Right forelimb (tissue), 1 donor: ENCODE results near the gene VSIG10L2.
"Not testable (repeated sequence)": the region's sequence is repeated elsewhere in the genome, so short reads cannot be mapped to it uniquely, and the experiment has no call there.

Source experiments
- DNase-seq: peaks from one replicate; pipeline ENCODE4 v3.0.0-alpha.2; 2018

Gene VSIG10L2

DNA sequence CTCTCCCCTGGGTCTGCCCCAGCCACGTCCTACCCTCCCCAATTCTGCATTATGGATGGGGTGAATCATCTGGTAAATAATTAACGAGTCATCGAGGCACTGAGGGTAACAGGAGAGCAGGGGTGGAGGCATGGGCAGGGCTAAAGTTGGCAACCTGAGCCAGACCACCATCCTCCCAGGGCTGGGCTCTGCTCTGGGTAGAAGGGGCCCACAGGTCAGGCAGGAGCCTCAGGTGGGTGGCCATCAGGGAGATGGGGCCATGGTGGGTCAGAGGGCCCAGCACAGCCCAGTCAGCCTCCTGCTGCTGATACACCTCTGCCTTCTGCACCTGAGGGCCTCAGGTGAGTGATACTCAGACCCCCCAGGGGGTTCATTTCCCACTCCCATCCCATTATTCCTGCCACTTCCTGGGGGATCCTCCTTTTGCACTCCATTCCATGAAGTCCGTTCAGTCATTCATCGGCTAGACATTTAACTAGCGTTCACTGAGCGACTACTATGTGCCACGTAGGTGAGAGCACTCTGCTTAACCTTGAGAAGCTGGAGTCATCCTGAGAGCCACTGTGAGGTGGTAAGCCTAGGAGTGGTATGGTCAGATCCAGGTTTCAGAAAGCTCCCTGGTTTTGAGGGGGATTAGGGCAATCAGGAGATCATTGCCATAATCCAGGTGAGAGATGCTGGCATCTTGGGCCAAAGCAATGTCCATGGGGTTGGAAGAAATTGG, at the start of gene VSIG10L2:
Gene VSIG10L2, plus strand, starts transcription at position 248 of the 724 bp plus-strand sequence. Its CDS starts 12 bp downstream, at position 260.
- DNase-seq, result no peak

DNA sequence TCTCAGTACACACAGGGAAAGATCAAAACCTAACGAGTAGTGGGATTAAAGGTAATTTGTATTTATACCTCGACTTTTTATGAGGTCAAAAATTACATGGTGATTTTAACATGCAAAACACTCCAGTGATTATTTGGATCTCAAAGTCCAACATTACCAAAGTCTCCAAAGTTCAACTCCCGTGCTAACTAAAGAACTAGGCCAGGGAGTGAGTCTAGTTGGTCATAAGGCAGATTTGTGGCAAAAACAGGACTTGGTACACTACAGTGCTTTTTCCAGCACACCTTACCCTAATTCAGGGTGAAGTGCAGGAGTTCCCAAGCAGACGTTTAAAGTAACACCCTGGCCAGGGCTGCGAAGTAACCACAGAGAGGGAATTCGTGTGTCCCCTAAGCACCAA, 44.0 kb upstream of the VSIG10L2 start:
- DNase-seq, result no peak

DNA sequence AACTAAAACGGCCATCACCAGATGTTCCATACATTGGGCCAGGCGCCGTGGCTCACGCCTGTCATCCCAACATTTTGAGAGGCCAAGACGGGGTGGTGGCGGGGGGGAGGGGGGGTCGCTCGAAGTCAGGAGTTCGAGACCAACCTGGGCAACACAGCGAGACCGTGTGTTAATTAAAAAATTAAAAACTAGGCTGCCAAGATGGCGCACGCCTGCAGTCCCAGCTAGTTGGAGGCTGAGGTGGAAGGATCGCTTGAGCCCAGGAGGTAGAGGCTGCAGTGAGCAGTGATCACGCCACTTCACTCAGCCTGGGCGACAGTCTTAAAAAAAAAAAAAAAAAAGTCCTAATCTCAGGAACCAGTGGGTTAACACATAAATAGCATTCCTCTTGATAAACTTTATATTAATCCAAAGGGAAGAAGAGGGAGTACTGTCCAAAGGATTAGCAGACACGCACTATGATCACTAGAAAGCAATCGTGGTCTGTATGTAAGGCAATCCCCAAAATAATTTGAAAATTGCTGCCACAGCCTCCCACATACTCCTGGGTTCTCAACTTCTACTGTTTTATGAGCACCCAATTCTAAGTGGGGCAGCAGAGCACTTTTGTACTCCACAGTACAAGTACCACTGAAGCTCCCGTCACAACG, 43.4 kb upstream of the VSIG10L2 start:
- no peak for DNase-seq

DNA sequence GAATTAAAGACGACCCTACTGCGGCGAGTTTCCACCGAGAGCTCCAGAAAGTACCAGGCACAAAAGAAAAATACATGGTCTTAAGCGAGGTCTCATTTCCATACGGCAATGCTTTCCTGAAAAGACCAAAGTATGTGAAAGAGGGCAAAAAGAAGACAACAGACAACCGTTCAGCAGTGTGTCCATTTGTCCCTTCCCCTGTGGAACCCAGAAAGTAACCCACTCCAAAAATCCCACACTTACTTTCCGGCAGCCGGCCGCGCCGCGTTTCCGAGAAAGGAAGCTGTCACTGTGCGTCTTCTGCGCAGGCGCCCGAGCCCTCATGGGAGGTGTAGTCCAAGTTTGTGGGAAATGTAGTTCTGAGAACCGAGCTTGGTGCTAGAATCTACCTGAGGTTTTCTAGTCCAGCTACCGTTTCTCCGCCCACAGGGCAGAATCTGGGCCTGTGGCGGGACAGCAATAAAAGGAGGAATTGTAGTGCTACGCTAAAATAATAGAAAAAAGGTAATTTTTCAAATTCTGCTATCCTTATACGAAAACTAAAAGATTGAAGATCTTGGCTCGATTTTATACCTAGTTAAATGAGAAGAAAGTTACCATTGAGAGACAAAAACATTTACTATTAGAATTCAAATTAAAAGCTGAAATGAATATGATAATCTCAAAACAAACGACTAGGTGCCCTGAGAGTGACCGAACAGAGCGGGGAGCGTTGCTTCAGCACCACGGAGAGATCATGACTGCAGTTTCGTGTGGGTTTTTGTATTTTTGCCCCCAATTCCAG, 42.7 kb upstream of the VSIG10L2 start, which contains the start of gene PUS3:
Gene PUS3, minus strand, starts transcription at position 280 of the 784 bp plus-strand sequence. CDS start 6,922 bp downstream, outside the sequence.
- peak; percentile 91 for DNase-seq

DNA sequence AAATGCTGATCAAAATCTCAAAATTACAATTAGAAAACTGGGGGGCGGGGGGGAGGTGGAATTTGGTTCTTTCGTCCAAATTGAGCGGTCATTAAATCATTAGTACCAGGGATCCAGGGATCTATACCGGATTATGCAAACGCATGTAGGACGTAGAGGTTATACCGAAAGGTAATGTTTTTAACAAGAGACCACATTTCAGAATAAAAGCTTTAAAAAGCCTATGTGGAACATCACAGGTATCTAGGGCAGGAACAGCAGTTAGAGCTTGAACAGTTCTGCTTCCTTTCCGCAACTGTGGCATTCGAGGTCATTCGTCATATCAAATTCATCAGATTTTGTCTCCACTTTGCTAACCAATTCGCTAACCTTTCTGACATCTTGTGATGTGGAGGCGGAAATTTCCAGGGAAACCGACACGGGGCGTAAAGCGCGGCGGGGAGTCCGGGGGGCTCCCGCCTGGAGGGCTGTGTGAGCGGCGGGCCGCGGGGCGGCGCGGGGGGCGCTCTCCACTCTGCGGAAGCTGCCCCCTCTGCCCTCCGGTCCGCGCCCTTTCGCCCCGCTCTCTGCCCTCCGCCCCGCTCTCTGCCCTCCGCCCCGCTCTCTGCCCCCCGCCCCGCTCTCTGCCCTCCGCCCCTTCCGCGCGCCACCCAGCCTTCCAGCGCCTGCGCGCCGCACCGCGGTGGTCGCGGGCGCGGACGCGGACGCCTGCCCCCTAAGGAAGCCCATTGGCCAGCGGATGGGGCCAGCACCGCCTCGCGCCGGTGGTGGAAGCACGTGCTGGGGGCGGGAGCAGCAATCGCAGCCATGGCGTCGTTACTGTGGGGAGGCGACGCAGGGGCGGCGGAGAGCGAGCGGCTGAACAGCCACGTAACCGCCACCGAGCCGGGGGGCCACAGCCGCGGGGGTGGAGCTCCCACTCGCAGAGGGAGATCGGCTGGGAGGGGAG, 41.9 kb upstream of the VSIG10L2 start, which contains the start of gene DDX25:
Gene DDX25, plus strand, starts transcription at position 798 of the 949 bp plus-strand sequence. Its CDS starts 10 bp downstream, at position 808.
- no peak for DNase-seq

DNA sequence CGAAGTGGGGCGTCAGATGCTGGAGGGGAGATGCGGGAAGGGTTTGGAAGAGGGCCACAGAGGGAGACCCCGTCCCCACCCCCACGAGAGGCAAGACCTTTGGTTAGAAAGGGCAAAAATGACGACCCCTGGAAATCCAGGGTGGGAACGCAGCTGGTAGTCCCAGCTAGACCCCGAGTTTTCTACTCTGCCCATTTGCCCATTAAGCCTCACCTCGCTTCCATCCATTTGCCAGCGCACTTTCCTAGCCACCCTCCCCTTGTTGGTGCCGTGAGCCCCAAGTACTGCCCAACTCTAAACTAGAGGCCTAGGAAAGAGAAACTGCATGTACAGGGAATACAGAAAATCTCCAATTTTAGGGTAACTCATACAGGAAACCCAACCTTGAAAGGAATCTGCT, 41.2 kb upstream of the VSIG10L2 start:
- no peak for DNase-seq

DNA sequence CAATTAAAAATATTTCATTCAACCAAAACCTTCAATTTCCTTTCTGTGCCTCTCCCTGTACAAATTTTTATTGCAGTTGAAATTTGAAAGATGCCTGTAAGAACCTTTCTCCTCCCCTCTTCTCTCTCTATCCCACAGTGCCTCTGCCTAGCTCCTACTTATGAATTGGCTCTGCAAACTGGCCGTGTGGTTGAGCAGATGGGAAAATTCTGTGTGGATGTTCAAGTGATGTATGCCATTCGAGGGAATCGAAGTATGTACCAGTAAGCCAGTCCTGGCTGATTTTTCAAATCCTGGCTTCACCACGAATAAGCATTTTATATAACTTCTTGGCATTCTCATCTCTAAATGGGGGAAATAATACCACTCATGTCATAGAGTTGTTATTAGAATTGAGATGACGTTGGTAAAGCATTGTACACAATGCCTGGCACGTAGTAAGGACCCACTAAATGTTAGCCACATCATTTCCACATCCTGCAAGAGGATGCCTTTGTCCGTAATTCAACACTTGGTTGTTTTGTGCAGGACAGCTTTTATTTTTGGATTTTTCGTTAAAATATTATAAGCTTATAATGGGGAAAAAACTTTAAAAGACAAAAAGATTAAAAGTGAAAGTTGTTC, 35.5 kb upstream of the VSIG10L2 start:
- no peak for DNase-seq

DNA sequence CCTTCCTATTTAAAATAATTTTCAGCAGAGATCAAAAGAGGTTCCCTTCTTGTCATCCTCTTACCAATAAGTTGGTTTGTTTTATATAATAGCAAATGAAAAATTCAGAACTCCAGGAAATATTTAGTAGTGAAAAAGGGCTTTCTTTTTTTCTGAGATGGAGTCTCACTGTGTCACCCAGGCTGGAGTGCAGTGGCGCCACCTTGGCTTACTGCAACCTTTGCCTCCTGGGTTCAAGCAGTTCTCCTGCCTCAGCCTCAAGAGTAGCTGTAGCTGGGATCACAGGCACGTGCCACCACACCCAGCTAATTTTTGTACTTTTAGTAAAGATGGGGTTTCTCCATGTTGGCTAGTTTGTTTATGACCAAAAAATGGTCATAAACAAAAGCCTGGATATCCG, 31.2 kb upstream of the VSIG10L2 start:
- not testable (repeated sequence) for DNase-seq

DNA sequence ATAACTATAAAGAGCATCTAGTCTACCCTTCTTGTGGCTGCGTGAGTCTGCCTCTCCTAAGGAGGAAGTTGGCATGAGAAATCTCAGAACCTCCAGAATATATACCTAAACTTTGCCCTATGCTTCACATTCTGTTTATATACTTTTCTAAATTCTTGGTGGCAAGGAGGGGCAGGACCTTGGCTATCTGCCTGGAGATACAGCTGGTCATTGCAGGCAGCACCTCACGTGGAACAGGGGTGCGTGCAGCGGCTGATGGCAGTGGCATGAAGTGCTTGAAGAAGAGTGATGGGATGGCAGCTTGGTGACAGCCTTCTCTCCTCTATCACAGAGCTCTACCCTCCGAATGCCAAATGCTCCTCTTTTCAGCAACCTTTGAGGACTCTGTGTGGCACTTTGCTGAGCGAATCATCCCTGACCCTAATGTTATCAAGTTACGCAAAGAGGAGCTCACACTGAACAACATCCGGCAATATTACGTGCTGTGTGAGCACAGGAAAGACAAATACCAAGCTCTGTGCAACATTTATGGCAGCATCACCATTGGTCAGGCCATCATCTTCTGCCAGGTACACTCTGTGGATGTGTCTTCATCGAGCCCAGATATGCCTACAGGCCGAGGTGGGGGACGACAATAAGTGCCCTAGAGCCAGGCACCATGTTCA, 29.0 kb upstream of the VSIG10L2 start:
- DNase-seq, result no peak

DNA sequence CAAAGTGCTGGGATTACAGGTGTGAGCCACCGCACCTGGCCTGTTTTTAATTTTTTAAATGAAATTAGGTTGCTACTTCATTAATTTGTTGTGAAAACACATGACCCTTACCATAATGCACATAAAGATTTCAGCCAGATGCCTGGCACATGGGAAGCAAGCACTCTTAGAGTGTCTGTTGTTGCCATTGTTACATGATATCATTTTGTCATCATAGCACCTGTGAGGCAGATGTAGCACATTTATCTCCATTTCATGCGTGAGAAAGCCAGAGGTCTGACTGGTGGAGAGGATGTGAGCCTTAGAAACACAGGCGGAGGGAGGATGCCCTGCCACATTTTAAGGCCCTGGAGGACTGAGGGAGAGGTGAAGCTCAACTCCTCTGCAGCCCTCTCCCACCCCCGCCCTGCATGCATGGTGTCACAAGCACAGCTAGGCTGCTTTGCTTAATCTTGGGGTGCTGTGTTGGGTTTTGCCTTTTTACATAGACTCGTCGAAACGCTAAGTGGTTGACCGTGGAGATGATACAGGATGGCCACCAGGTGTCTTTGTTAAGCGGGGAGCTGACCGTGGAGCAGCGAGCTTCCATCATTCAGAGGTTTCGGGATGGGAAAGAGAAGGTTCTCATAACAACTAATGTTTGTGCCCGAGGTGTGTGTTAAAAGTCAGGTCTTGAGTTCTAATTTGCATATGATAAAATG, 27.6 kb upstream of the VSIG10L2 start:
- DNase-seq, result no peak

DNA sequence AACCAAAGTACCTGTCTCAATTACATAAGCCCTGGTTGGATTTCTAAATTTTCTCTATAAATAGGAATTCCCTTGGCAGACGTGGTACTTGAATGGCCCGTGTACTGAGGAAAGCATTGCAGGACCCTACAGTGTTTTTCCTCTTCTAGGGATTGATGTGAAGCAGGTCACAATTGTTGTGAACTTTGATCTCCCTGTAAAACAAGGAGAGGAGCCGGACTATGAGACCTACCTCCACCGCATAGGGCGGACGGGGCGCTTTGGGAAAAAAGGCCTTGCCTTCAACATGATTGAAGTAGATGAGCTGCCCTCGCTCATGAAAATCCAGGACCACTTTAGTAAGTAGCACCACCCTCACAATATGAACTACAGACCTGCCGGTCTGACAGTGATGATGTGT, 24.8 kb upstream of the VSIG10L2 start:
- DNase-seq, result no peak

DNA sequence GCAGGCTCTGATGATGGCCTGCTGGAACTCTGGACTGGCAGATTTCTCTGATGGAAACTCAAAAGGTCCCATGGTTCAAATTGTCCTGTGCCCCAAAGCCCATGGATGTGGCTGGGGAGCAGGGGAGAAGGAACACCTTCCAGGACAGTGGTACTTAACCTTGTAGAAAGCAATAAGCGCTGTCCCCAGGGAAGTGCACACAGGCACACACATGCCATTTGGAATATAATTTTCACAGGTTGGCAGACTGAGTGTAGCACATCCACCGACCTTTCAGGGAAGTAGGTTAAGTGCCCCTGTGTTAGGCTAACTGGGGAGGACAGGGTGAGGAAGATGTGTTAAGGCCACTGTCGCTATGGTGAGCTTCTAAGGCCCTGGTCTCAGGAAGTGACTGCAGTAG, 23.7 kb upstream of the VSIG10L2 start:
- DNase-seq, result no peak

DNA sequence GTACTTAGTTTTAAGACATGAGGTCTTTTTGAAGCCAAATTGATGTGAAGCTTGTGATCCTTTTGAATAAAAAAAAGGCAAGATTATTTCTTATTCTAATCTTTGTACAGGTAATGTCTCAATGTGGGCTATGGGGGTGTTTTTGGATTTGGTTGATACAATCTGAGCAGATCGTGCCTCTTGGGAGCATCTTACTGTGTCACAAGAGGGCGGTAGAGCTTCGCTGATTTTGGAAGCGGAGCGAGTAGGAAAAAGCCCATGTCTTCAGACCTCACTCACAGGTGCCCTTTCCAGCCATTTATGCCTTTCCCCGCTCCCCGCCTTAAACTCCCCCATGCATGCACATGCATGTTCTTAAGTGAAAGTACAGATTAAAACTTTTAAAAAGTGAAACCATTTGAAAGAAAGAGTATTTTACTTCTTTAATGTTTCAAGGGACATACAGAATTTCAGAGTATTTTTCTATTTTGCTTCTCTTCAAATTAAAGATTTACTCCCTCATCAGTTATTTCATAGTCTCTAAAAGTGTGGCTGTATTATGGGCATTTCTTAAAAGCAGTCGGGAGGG, 22.7 kb upstream of the VSIG10L2 start:
- peak; percentile 76 for DNase-seq

DNA sequence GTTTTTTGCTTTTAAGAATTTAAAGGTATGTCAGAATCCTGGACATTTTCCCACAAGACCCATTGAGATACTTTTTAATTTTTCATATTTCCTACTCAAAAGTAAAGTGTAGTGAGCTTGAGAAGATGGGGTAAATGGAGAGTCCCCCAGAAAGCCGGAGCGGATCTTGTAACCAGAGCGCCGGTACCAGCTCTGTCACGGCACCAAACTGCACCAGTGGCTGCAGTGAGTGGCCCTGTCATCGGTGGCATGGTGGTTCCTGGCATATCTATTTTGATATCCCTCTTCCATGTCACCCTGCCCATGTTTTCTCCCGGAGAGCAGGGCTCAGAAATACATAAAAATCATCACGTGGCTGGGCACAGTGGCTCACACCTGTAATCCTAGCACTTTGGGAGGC, 22.2 kb upstream of the VSIG10L2 start:
- DNase-seq, result no peak

DNA sequence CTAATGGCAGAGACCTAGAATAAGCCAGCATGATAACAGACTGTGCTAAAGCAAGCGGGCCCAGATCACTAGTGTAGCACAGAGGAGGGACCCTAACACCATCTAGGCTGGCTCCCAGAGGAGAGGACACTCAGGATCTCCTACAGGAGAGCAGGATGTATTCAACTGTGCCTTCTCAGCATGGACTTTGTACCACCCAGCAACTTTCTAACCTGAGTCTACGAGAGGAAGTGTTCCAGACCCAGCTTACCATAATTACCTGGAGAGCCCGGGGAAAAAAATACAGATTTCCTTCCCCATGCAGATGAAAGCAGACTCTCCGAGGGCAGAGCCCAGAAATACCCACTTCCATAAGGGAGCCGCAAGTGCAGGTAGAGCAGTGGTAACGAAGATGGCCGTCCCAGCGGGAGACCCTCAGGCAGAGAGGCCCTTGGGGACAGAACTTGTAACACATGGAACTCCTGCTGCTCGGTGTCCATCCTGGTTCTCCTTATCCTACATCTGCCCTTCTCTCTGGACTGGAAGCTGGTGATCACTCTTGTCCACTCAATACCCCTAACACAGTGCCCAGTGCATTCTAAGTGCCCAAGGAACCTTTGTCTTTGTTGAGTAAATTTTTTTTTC, 21.3 kb upstream of the VSIG10L2 start:
- DNase-seq, result no peak

DNA sequence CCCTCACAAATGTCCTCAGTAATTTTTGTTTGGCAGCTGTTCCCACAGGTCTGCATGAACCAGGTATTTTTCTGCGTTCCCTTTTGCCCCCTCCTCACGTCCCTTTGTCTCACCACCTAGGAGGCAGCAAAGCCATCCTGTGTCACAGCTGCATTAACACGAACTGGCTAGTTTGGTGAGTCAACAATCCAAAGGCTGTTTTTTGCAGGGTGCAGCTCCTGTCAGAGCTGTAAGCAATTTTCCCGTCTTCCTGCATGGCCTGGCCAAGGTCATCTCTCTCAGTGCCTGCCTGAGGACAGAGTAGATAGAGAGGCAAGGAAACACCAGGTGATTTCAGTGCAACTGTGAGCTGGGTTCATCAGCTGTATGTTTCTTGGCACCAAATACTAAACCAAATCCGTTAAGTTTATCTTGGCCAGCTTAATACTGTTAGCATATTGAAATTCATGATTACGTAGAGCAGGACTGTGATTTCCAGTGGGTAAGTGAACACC, 20.6 kb upstream of the VSIG10L2 start:
- DNase-seq, result no peak

DNA sequence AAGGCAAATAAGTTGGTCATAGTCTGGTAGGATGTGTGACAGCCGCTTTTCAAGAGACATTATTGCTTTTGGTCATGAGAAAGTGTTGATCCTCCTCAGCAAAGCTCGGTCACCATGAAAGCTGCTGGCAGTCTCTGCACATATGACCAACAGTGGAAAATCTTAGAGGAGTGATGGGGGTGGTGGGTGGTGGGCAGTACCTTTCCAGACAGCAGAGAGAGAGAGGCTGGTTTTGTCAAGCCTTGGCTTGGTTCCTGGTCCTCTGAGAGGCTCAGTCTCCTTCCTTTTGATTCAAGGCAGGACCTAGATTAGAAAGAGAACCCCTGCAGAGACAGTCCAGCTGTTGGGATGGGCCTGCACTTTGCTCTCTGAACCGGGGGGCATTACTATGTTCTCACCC, 20.0 kb upstream of the VSIG10L2 start:
- no peak for DNase-seq

DNA sequence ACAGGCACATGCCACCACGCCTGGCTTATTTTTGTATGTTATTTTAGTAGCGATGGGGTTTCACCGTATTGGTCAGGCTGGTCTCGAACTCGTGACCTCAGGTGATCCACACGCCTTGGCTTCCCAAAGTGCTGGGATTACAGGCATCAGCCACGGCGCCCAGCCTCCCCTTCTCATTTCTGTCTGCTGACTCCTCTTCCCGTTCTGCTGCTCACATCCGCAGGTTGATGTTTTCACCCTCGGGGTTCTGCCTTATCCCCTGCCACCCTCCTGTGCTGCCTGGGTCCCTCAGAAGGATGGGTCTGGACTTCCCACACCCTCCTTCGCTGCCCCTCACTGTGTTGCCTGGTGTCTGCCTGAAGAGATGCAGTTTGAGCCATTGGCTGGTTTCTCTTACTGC, 19.2 kb upstream of the VSIG10L2 start:
- no peak for DNase-seq

DNA sequence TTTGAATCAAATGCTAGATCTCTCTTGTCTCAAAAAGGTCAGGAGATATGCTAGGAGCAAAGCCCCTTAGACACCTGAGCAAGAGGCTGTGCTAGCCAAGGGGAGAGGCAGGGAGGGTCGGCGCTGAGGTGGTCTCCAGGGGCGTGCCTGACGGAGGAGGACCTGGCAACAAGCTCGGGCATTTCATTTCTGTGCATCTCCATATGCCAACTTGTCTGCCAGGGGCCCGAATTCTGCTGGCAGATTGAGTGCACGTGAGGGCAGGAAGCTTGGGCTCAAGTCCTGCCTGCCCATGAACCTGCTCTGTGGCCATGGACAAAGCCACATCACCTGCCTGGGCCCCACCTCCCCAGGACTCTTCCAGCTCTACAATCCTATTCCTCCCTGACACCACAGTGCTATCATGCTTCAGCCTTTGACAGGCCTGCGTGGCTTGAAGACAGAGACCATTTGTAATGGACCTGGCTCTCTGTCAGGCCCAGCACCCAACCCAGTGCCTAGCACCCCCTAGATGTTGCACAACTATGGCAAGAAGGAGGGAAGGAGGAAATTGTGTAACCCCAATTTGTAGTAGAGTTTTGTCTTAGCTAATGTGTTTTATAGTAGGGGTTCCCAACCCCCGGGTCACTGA, 16.3 kb upstream of the VSIG10L2 start:
- DNase-seq, result no peak
